SK-N-SH treated with all-trans-retinoic acid at 6 μM for 48 hours (cell line): ENCODE data around the gene ST3GAL3.

ENCODE experiments used
- ARNTL ChIP-seq: fragments of 450-650 bp; formaldehyde crosslinking; IDR thresholded peaks from 2 replicates; pipeline ENCODE4 v1.5.0; 2020; ENCODE audit warnings: low read depth, mild to moderate bottlenecking, moderate library complexity, borderline replicate concordance
- CREB5 ChIP-seq: fragments of 250-450 bp; sonication (Bioruptor Pico); IDR thresholded peaks from 2 replicates; pipeline ENCODE4 v1.5.1; 2020; ENCODE audit warnings: low read depth, mild to moderate bottlenecking, moderate library complexity
- CSDC2 ChIP-seq: fragments of 250-450 bp; sonication (Bioruptor Pico); IDR thresholded peaks from 2 replicates; pipeline ENCODE4 v1.5.0; 2020; ENCODE audit warnings: mild to moderate bottlenecking, moderate library complexity
- ESRRG ChIP-seq: fragments of 250-450 bp; sonication (Bioruptor Pico); IDR thresholded peaks from 2 replicates; pipeline ENCODE4 v1.6.1; 2021; ENCODE audit warnings: mild to moderate bottlenecking
- PATZ1 ChIP-seq: fragments of 250-450 bp; sonication (Bioruptor Pico); IDR thresholded peaks from 2 replicates; pipeline ENCODE4 v1.8.0; 2020; ENCODE audit warnings: mild to moderate bottlenecking, moderate library complexity, borderline replicate concordance
- PPARA ChIP-seq: fragments of 250-450 bp; sonication (Bioruptor Pico); IDR thresholded peaks from 2 replicates; pipeline ENCODE4 v1.5.0; 2020; ENCODE audit warnings: mild to moderate bottlenecking, borderline replicate concordance
- RARB ChIP-seq: fragments of 250-450 bp; sonication (Bioruptor Pico); IDR thresholded peaks from 2 replicates; pipeline ENCODE4 v1.8.0; 2021; ENCODE audit warnings: mild to moderate bottlenecking, moderate library complexity
- TSHZ2 ChIP-seq: fragments of 250-450 bp; sonication (Bioruptor Pico); IDR thresholded peaks from 2 replicates; pipeline ENCODE4 v1.5.0; 2020; ENCODE audit warnings: mild to moderate bottlenecking, moderate library complexity
- ZFP3 ChIP-seq: fragments of 250-450 bp; sonication (Bioruptor Pico); IDR thresholded peaks from 2 replicates; pipeline ENCODE4 v1.5.0; 2020; ENCODE audit warnings: mild to moderate bottlenecking, moderate library complexity
- ZFP30 ChIP-seq: fragments of 450-650 bp; formaldehyde crosslinking; IDR thresholded peaks from 2 replicates; pipeline ENCODE4 v1.5.0; 2022; ENCODE audit warnings: mild to moderate bottlenecking, moderate library complexity
- ZNF565 ChIP-seq: fragments of 450-650 bp; formaldehyde crosslinking; conservative IDR thresholded peaks from 2 replicates; pipeline ENCODE4 v1.5.0; 2020; ENCODE audit warnings: low read depth, mild to moderate bottlenecking, moderate library complexity
- ZNF8 ChIP-seq: fragments of 450-650 bp; formaldehyde crosslinking; IDR thresholded peaks from 2 replicates; pipeline ENCODE4 v1.5.0; 2020; ENCODE audit warnings: mild to moderate bottlenecking, moderate library complexity

GRCh38 chr1:43783096-43783670, 75.8 kb downstream of the ST3GAL3 start:
- no peak for TF ChIP-seq CREB5 (CRISPR knock-in tag)
- no peak for TF ChIP-seq ESRRG
- no peak for TF ChIP-seq ZNF565 (CRISPR knock-in tag)
- TF ChIP-seq ZFP3 (CRISPR knock-in tag), result no peak
- TF ChIP-seq TSHZ2, result no peak
- no peak for TF ChIP-seq PPARA (CRISPR knock-in tag)
- TF ChIP-seq ARNTL, result no peak
- TF ChIP-seq ZFP30 (CRISPR knock-in tag), result no peak
- no peak for TF ChIP-seq ZNF8 (CRISPR knock-in tag)
- TF ChIP-seq RARB, result no peak
- TF ChIP-seq CSDC2, result no peak
- TF ChIP-seq PATZ1, result no peak
